GM12878 (cell line): ENCODE data around the gene FNDC11. TPM values are rescaled to one million over a fixed set of nuclear protein-coding genes. Genes with fewer than 3 reads are reported as not detected.

Experiments used
- ATAC-seq: fragments of 200-7000 bp; cut with Tn5 transposase; 3 replicates; pipeline ENCODE4 v1.9.1; 2020; ENCODE audit warnings: mild to moderate bottlenecking, moderate library complexity
- BruUV-seq: library from RNA; stranded (reverse); fragments of 400-500 nt; replicated peaks from 2 replicates; lab custom pipeline; 2021; lab: Mats Ljungman, UMichigan
- CTCF ChIA-PET: fragments of 300-600 bp; sonication (Branson Sonifier 250); formaldehyde crosslinking; extraction: SDS; loops from one replicate; lab custom pipeline; 2021; ENCODE audit warnings: inconsistent platforms; lab: Yijun Ruan, JAX
- POLR2A ChIA-PET: fragments of 350-600 bp; formaldehyde crosslinking; extraction: SDS; loops from one replicate; lab custom pipeline; 2021; ENCODE audit warnings: inconsistent platforms; lab: Charles Lee
- RAD21 ChIA-PET: fragments of 300-600 bp; sonication (Branson Sonifier 250); formaldehyde crosslinking; loops from one replicate; lab custom pipeline; 2023; ENCODE audit warnings: antibody characterized with exemption; ENCODE audit not compliant: unreplicated experiment; lab: Charles Lee
- SMC1A ChIA-PET: fragments of 300-600 bp; sonication (Branson Sonifier 250); formaldehyde crosslinking; loops from one replicate; lab custom pipeline; 2023; ENCODE audit not compliant: unreplicated experiment, uncharacterized antibody; lab: Charles Lee
- DNase-seq: peaks from one replicate; pipeline ENCODE4 v3.0.0-alpha.2; 2011; ENCODE audit warnings: low read depth, low spot score
- FAIRE-seq: peaks from 3 replicates; lab custom pipeline; 2011; peaks lifted over from hg19 to GRCh38; lab: Jason Lieb, UNC
- H2AFZ ChIP-seq: 2 replicates; pipeline ENCODE4 v1.6.0; 2011; ENCODE audit warnings: low read depth, low read length, control low read depth; ENCODE audit not compliant: control insufficient read depth
- H3K27ac ChIP-seq: 2 replicates; pipeline ENCODE4 v1.5.1; 2011; ENCODE audit warnings: control low read depth; ENCODE audit not compliant: control insufficient read depth, insufficient read depth
- H3K27me3 ChIP-seq, 2 experiments: replicated peaks in 1 of 2; 2 replicates each; pipeline versions ENCODE4 v1.6.0 to v1.6.1; 2011; ENCODE audit warnings: low read length in 1 of 2; ENCODE audit not compliant: control insufficient read depth in 2 of 2, insufficient read depth in 2 of 2
- H3K36me3 ChIP-seq, 2 experiments: 2 replicates each; pipeline ENCODE4 v1.5.1; 2011; ENCODE audit warnings: low read length in 1 of 2; ENCODE audit not compliant: control insufficient read depth in 2 of 2, insufficient read depth in 2 of 2
- H3K4me1 ChIP-seq: 2 replicates; pipeline ENCODE4 v1.6.1; 2011; ENCODE audit warnings: mild to moderate bottlenecking, low read length, moderate library complexity, mixed read lengths; ENCODE audit not compliant: control insufficient read depth, insufficient read depth
- H3K4me2 ChIP-seq: 2 replicates; pipeline ENCODE4 v1.6.0; 2011; ENCODE audit warnings: control low read depth; ENCODE audit not compliant: control insufficient read depth, insufficient read depth
- H3K4me3 ChIP-seq: fragments of 200-600 bp; sonication (generic); 2 replicates; pipeline ENCODE4 v1.5.1; 2016
- H3K79me2 ChIP-seq: 2 replicates; pipeline ENCODE4 v1.6.0; 2011; ENCODE audit warnings: low read length; ENCODE audit not compliant: control insufficient read depth, insufficient read depth
- H3K9ac ChIP-seq: 2 replicates; pipeline ENCODE4 v1.8.0; 2011; ENCODE audit warnings: low read length, control low read depth, mixed read lengths; ENCODE audit not compliant: control insufficient read depth, insufficient read depth
- H3K9me3 ChIP-seq: replicated peaks from 3 replicates; pipeline ENCODE4 v1.5.1; 2011; ENCODE audit warnings: mild to moderate bottlenecking, low read length; ENCODE audit not compliant: control insufficient read depth, insufficient read depth
- H4K20me1 ChIP-seq: 2 replicates; pipeline ENCODE4 v1.6.0; 2011; ENCODE audit not compliant: control insufficient read depth, insufficient read depth
- BCL3 ChIP-seq: IDR thresholded peaks from 2 replicates; pipeline ENCODE4 v1.6.1; 2011; ENCODE audit warnings: borderline replicate concordance, low read depth, mild to moderate bottlenecking, moderate library complexity, low read length; ENCODE audit not compliant: insufficient read depth, poor library complexity, severe bottlenecking
- FOS ChIP-seq: IDR thresholded peaks from 3 replicates; pipeline ENCODE4 v1.6.1; 2011; ENCODE audit warnings: borderline replicate concordance; ENCODE audit not compliant: insufficient read length; ENCODE audit errors: extremely low read depth
- HDAC6 ChIP-seq: fragments of 200-600 bp; sonication (generic); IDR thresholded peaks from one replicate; pipeline ENCODE4 v1.8.0; 2017; ENCODE audit warnings: antibody characterized with exemption; ENCODE audit not compliant: unreplicated experiment
- HSF1 ChIP-seq: fragments of 150-350 bp; IDR thresholded peaks from 2 replicates; pipeline ENCODE4 v1.6.1; 2014; ENCODE audit warnings: mild to moderate bottlenecking, low read depth, low read length
- IKZF1 ChIP-seq: fragments of 450-650 bp; conservative IDR thresholded peaks from 2 replicates; pipeline ENCODE4 v1.6.1; 2017; ENCODE audit warnings: antibody characterized with exemption, mild to moderate bottlenecking
- JUND ChIP-seq: IDR thresholded peaks from 2 replicates; pipeline ENCODE4 v1.6.1; 2012; ENCODE audit warnings: low read depth, mild to moderate bottlenecking, low read length, improper control_type of control experiment, moderate library complexity
- NR2F1 ChIP-seq: fragments of 450-650 bp; conservative IDR thresholded peaks from 2 replicates; pipeline ENCODE4 v1.6.1; 2017; ENCODE audit warnings: mild to moderate bottlenecking
- PML ChIP-seq: IDR thresholded peaks from 2 replicates; pipeline ENCODE4 v1.6.1; 2012; ENCODE audit warnings: low read length, inconsistent platforms
- POU2F2 ChIP-seq: IDR thresholded peaks from 3 replicates; pipeline ENCODE4 v1.6.1; 2011; ENCODE audit warnings: low read depth, mild to moderate bottlenecking, low read length, borderline replicate concordance
- RAD51 ChIP-seq: fragments of 450-650 bp; IDR thresholded peaks from 2 replicates; pipeline ENCODE4 v1.6.1; 2016; ENCODE audit warnings: moderate library complexity, mild to moderate bottlenecking, inconsistent platforms
- SREBF2 ChIP-seq: IDR thresholded peaks from 2 replicates; pipeline ENCODE4 v1.6.1; 2012; ENCODE audit warnings: mild to moderate bottlenecking, low read length
- STAT1 ChIP-seq: fragments of 450-650 bp; conservative IDR thresholded peaks from 2 replicates; pipeline ENCODE4 v1.6.1; 2014; ENCODE audit warnings: antibody characterized with exemption, mild to moderate bottlenecking
- TCF3 ChIP-seq: IDR thresholded peaks from 2 replicates; pipeline ENCODE4 v1.6.1; 2012; ENCODE audit warnings: low read depth, mild to moderate bottlenecking, low read length, borderline replicate concordance; ENCODE audit not compliant: insufficient read depth
- WGBS: methylation state at CpG from one replicate; pipeline ENCODE4 v1.1.6; 2016; ENCODE audit warnings: low lambda C conversion rate; ENCODE audit not compliant: insufficient replicate concordance, insufficient coverage; ENCODE audit errors: missing lambda C conversion rate; 5-methylcytosine and 5-hydroxymethylcytosine counted together
- in situ Hi-C: fragments of 300-500 bp; cut with MboI; formaldehyde crosslinking; loops from 9 replicates; pipeline ENCODE4 v1.14.3; 2018; ENCODE audit warnings: mixed read lengths
- intact Hi-C: fragments of 100-400 bp; cut with micrococcal nuclease; formaldehyde crosslinking; loops from one replicate; pipeline ENCODE4 v1.14.2; 2022; ENCODE audit not compliant: unreplicated experiment
- polyA plus RNA-seq, 11 experiments: library from polyadenylated mRNA; depleted of rRNA in 4 of 11; unstranded in 6 of 11; stranded (reverse) in 5 of 11; fragments of >200 nt; fragmentation: Nextera tagmentation in 4 of 11; fragmentation: Illumina TruSeq in 1 of 11; extraction: Ambion mirVana in 4 of 11; extraction: Trizol in 1 of 11; gene quantifications; 1 replicate in 1 of 11; 2 replicates in 10 of 11; pipeline versions ENCODE4 v1.2.1 to v1.2.3, GENCODE V29; 2011 to 2016; ENCODE audit warnings: inconsistent platforms in 2 of 11, missing spikeins in 2 of 11, low read depth in 1 of 11
- total RNA-seq, 4 experiments: library from RNA; depleted of rRNA in 3 of 4; stranded (reverse); fragments of >200 nt in 3 of 4; fragmentation: Illumina TruSeq in 1 of 4; extraction: Trizol in 1 of 4; gene quantifications; 2 replicates each; pipeline versions ENCODE4 v1.2.1 to v1.2.3, GENCODE V29; 2013 to 2021

Gene FNDC11
- total and polyA plus RNA-seq, 10 of the 15 experiments (the other 5 are each of a cell fraction or from before 2014, with no cell fraction given), result 0.09 to 0.72 (median 0.34) TPM; not detected in 2

GRCh38 chr20:63544958-63545516, 8.9 kb upstream of the FNDC11 start (continued):
- TF ChIP-seq BCL3, result no peak
- TF ChIP-seq STAT1, result no peak
- no peak for TF ChIP-seq PML
- no peak for TF ChIP-seq FOS
- no peak for TF ChIP-seq HSF1
- no peak for TF ChIP-seq SREBF2
- no peak for TF ChIP-seq POU2F2
- no peak for TF ChIP-seq TCF3
- no peak for TF ChIP-seq RAD51
- TF ChIP-seq HDAC6, result no peak

- Histone ChIP-seq H3K4me1 (peaks cover 12% of the 10 kb centered on the region; the same call in 1 of the 2 replicates), H2AFZ (no peak overlapping the region), H3K4me3 (no peak overlapping the region), H3K79me2 (no peaks in the 10 kb centered on the region), H3K36me3 (no peaks in the 10 kb centered on the region), H3K27ac (no peak overlapping the region), H4K20me1 (no peaks in the 10 kb centered on the region), H3K9ac (no peak overlapping the region), H3K27me3 (no peaks in the 10 kb centered on the region; a peak in 1 of 4 replicates), H3K9me3 (no peaks in the 10 kb centered on the region), H3K4me2 (no peak overlapping the region)
- no TSS peak for BruUV-seq
- in situ Hi-C loops, result no loop called here
- ChIA-PET SMC1A (no interaction called here), RAD21 (no interaction called here), POLR2A (no interaction called here), CTCF (no interaction called here)
- TF ChIP-seq IKZF1 (0 out of 2 replicates have a peak, but pooled peaks have one; percentile 4), JUND (no peak), NR2F1 (peak; percentile 86)
- FAIRE-seq, result no peak
- 24% methylated on average over 6 of the region's 6 CpGs for WGBS
- intact Hi-C loops, result no loop called here
- no peak for ATAC-seq
- no peak for DNase-seq
These were observed 8.1 kb upstream of the FNDC11 start for GRCh38 chr20:63545814-63546213.
